ENCODE data around the gene CCL11.

DNA sequence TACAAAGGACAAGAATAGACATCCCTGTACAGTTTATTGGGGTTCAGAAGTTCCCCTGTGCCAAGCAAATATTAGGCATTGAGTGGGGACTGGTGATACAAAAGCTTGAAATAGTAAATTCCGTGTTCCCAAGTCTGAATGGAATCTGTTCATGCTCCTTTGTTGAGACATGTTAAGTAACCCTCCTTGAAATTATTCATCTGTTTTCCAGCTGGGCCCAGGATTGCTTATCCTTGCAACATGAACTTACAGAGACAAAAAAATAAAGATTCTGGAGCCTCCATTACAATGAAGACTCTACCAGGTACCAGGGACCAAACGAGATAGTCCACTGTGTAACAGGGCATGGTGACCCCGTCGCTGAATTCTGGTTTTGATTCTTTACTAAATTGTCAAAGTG lies 27.6 kb downstream of the CCL11 start:
- TF ChIP-seq, protein P1, sequence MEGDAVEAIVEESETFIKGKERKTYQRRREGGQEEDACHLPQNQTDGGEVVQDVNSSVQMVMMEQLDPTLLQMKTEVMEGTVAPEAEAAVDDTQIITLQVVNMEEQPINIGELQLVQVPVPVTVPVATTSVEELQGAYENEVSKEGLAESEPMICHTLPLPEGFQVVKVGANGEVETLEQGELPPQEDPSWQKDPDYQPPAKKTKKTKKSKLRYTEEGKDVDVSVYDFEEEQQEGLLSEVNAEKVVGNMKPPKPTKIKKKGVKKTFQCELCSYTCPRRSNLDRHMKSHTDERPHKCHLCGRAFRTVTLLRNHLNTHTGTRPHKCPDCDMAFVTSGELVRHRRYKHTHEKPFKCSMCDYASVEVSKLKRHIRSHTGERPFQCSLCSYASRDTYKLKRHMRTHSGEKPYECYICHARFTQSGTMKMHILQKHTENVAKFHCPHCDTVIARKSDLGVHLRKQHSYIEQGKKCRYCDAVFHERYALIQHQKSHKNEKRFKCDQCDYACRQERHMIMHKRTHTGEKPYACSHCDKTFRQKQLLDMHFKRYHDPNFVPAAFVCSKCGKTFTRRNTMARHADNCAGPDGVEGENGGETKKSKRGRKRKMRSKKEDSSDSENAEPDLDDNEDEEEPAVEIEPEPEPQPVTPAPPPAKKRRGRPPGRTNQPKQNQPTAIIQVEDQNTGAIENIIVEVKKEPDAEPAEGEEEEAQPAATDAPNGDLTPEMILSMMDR (IDR thresholded peaks at IDR 0.05): no peak
- TF ChIP-seq POLR2A (IDR thresholded peaks at IDR 0.05) (no peak), POLR2AphosphoS5 (IDR thresholded peaks at IDR 0.05) (no peak)

Measured in breast epithelium (tissue), 3 donors.